ENCODE data around the gene PTPRO. TPM values are rescaled to one million over a fixed set of nuclear protein-coding genes. Genes with fewer than 3 reads are reported as not detected.
A peak's percentile ranks its signal among the peaks of the same experiment; 100 is the strongest.

Gene PTPRO
- total and polyA plus RNA-seq, 10 of the 15 experiments (the other 5 are each of a cell fraction or from before 2014, with no cell fraction given), result 1.2 to 5.3 (median 3.5) TPM

DNA sequence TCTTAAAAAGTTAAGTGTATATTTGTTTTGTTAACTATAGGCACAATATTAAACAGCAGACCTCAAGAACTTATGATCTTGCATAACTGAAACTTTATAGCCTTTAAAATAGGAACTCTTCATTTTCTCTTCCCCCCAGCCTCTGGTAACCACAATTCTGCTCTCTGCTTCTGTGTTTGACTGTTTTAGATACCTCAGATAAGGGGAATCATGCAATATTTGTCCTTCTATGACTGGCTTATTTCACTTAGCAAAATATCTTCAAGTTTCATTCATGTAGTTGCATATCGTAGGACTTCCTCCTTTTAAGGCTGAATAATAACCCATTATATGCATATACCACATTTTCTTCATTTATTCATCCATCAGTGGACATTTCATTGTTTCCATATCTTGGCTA, 131.3 kb downstream of the PTPRO start (continued):
- TF ChIP-seq, protein P1, sequence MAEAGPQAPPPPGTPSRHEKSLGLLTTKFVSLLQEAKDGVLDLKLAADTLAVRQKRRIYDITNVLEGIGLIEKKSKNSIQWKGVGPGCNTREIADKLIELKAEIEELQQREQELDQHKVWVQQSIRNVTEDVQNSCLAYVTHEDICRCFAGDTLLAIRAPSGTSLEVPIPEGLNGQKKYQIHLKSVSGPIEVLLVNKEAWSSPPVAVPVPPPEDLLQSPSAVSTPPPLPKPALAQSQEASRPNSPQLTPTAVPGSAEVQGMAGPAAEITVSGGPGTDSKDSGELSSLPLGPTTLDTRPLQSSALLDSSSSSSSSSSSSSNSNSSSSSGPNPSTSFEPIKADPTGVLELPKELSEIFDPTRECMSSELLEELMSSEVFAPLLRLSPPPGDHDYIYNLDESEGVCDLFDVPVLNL (IDR thresholded peaks at IDR 0.05; ENCODE audit: low read depth, low read length), result no peak
- TF ChIP-seq CHD1 (IDR thresholded peaks at IDR 0.05; ENCODE audit: low read depth, low read length) (no peak), SMAD5 (IDR thresholded peaks at IDR 0.05; ENCODE audit: low read depth) (no peak), NR2F1 (conservative IDR thresholded peaks at IDR 0.05) (no peak; the same call in 1 of the 2 replicates), POLR2AphosphoS5 (IDR thresholded peaks at IDR 0.05; ENCODE audit: low read length) (no peak), FOS (IDR thresholded peaks at IDR 0.05; ENCODE audit: borderline replicate concordance, extremely low read depth, insufficient read length) (no peak), SP1 (IDR thresholded peaks at IDR 0.05; ENCODE audit: low read depth, low read length) (no peak), HCFC1 (IDR thresholded peaks at IDR 0.05; ENCODE audit: low read length) (no peak), ZNF384 (IDR thresholded peaks at IDR 0.05; ENCODE audit: borderline replicate concordance, low read depth, low read length) (no peak), SPI1 (IDR thresholded peaks at IDR 0.05; ENCODE audit: borderline replicate concordance, insufficient read depth, low read depth, low read length) (peak; percentile 69), PAX5 (IDR thresholded peaks at IDR 0.05; ENCODE audit: borderline replicate concordance, low read depth, low read length) (no peak), IKZF1 (conservative IDR thresholded peaks at IDR 0.05) (no peak), MTA2 (IDR thresholded peaks at IDR 0.05; ENCODE audit: low read depth) (peak; percentile 67), DPF2 (IDR thresholded peaks at IDR 0.05) (peak; percentile 36; the same call in 1 of the 2 replicates), EZH2 (IDR thresholded peaks at IDR 0.05; ENCODE audit: borderline replicate concordance, control insufficient read depth, low read depth, low read length) (no peak), CHD4 (IDR thresholded peaks at IDR 0.05) (no peak), HDAC2 (IDR thresholded peaks at IDR 0.05) (no peak), CHD2 (IDR thresholded peaks at IDR 0.05; ENCODE audit: borderline replicate concordance, low read depth, low read length) (no peak), ETV6 (conservative IDR thresholded peaks at IDR 0.05 in 1 of 2, IDR thresholded peaks at IDR 0.05 in 1 of 2; ENCODE audit: borderline replicate concordance in 1 of 2, low read depth in 1 of 2) (no peak)
- TF ChIP-seq, protein P2, sequence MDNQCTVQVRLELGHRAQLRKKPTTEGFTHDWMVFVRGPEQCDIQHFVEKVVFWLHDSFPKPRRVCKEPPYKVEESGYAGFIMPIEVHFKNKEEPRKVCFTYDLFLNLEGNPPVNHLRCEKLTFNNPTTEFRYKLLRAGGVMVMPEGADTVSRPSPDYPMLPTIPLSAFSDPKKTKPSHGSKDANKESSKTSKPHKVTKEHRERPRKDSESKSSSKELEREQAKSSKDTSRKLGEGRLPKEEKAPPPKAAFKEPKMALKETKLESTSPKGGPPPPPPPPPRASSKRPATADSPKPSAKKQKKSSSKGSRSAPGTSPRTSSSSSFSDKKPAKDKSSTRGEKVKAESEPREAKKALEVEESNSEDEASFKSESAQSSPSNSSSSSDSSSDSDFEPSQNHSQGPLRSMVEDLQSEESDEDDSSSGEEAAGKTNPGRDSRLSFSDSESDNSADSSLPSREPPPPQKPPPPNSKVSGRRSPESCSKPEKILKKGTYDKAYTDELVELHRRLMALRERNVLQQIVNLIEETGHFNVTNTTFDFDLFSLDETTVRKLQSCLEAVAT (IDR thresholded peaks at IDR 0.05), result no peak
- TF ChIP-seq, protein P3, sequence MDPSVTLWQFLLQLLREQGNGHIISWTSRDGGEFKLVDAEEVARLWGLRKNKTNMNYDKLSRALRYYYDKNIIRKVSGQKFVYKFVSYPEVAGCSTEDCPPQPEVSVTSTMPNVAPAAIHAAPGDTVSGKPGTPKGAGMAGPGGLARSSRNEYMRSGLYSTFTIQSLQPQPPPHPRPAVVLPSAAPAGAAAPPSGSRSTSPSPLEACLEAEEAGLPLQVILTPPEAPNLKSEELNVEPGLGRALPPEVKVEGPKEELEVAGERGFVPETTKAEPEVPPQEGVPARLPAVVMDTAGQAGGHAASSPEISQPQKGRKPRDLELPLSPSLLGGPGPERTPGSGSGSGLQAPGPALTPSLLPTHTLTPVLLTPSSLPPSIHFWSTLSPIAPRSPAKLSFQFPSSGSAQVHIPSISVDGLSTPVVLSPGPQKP (IDR thresholded peaks at IDR 0.05; ENCODE audit: low read depth, low read length), result no peak
- TF ChIP-seq, protein P4, sequence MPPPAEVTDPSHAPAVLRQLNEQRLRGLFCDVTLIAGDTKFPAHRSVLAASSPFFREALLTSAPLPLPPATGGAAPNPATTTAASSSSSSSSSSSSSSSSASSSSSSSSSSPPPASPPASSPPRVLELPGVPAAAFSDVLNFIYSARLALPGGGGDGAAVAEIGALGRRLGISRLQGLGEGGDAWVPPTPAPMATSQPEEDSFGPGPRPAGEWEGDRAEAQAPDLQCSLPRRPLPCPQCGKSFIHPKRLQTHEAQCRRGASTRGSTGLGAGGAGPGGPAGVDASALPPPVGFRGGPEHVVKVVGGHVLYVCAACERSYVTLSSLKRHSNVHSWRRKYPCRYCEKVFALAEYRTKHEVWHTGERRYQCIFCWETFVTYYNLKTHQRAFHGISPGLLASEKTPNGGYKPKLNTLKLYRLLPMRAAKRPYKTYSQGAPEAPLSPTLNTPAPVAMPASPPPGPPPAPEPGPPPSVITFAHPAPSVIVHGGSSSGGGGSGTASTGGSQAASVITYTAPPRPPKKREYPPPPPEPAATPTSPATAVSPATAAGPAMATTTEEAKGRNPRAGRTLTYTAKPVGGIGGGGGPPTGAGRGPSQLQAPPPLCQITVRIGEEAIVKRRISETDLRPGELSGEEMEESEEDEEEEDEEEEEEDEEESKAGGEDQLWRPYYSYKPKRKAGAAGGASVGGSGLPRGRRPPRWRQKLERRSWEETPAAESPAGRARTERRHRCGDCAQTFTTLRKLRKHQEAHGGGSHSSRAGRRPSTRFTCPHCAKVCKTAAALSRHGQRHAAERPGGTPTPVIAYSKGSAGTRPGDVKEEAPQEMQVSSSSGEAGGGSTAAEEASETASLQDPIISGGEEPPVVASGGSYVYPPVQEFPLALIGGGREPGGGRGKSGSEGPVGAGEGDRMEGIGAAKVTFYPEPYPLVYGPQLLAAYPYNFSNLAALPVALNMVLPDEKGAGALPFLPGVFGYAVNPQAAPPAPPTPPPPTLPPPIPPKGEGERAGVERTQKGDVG (CRISPR knock-in tag; IDR thresholded peaks at IDR 0.05), result no peak
- TF ChIP-seq, protein P5, sequence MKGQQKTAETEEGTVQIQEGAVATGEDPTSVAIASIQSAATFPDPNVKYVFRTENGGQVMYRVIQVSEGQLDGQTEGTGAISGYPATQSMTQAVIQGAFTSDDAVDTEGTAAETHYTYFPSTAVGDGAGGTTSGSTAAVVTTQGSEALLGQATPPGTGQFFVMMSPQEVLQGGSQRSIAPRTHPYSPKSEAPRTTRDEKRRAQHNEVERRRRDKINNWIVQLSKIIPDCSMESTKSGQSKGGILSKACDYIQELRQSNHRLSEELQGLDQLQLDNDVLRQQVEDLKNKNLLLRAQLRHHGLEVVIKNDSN (IDR thresholded peaks at IDR 0.05; ENCODE audit: borderline replicate concordance, extremely low read length, insufficient read depth, low read depth, low read length), result no peak

All from GM12878 (cell line).